PC-9 (cell line): ENCODE data around the gene ALCAM.

Source experiments
- EZH2 ChIP-seq: fragments of 200-600 bp; sonication (generic); IDR thresholded peaks from 2 replicates; pipeline ENCODE4 v1.8.0; 2017; ENCODE audit warnings: antibody characterized with exemption, low read depth
- TF ChIP-seq, protein P1 (sequence below): fragments of 200-600 bp; sonication (generic); conservative IDR thresholded peaks from 2 replicates; pipeline ENCODE4 v1.6.1; 2017; ENCODE audit warnings: mixed run types, antibody characterized with exemption, mild to moderate bottlenecking, moderate library complexity

DNA sequence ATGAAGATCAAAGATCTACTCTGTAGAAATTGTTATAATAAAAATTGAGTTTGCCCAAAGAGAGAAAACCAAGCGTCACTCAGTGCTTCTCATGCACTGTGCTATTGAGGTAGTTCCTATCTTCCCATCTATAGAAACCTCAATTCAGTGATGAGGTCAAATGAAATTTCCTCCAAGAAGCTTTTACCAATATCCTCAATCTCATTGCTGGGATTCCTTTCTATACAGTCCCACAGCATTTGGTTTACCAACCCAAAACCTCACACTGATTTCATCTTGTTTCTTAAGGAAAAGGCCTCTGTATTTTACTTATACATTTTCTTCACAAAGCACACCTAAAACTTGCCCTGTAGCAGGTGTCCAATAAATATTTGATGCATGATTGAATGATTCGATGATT, 147.2 kb downstream of the ALCAM start:
- TF ChIP-seq, protein P1, sequence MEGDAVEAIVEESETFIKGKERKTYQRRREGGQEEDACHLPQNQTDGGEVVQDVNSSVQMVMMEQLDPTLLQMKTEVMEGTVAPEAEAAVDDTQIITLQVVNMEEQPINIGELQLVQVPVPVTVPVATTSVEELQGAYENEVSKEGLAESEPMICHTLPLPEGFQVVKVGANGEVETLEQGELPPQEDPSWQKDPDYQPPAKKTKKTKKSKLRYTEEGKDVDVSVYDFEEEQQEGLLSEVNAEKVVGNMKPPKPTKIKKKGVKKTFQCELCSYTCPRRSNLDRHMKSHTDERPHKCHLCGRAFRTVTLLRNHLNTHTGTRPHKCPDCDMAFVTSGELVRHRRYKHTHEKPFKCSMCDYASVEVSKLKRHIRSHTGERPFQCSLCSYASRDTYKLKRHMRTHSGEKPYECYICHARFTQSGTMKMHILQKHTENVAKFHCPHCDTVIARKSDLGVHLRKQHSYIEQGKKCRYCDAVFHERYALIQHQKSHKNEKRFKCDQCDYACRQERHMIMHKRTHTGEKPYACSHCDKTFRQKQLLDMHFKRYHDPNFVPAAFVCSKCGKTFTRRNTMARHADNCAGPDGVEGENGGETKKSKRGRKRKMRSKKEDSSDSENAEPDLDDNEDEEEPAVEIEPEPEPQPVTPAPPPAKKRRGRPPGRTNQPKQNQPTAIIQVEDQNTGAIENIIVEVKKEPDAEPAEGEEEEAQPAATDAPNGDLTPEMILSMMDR, result no peak
- TF ChIP-seq EZH2, result no peak
